Stimulated activated CD8-positive, alpha-beta memory T cell treated with anti-CD3 and anti-CD28 coated beads, Interleukin-12 subunit alpha, Interleukin-12 subunit beta, amount 100 ng/mL, for 4 hours (primary cell): ENCODE results near the gene PDE6A.

ENCODE experiments used
- DNase-seq: peaks from one replicate; pipeline ENCODE4 v3.0.0-alpha.2; 2020; ENCODE audit warnings: low read depth

Gene PDE6A

DNA sequence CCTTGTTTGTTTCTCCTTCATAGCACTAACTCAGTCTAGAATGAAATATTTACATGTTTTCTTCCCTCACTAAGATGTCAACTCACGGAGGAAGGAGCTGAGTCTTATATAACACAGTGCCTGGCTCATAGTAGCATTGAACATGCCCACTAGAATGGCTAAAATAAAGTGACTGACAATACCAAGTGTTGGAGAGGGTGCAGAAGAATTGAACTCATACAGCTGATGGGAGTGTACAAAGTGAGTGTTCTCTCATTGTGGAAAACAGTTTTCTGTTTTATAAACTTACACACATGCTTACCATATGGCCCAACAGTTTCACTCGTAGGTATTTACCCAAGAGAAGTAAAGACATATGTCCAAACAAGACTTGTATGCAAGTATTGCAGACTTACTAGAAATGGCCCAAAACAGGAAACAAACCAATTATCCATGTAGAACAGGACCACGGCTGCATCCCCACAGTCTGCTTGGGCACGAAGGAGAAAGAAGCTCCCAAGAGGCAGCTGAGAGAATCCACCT, 127.0 kb downstream of the PDE6A start:
- no peak for DNase-seq

DNA sequence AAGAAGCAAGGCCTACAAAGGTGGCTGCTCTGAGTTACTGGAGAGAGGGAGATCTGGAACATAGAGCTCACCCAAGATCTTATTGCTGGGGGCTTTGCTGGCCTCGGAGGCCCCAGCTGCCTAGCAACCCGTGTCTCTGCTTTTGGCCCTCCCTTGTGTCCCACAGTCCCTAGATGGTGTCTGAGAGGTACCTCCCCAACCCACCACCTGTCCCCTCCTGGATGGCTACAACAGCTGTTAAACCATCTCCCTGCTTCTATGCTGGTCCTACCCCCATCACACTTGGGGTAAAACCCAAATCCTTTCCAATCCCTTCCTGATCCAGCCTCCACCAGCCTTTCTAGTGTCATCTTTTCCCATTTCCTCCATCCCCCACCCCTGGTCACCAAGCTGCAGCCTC, 127.9 kb downstream of the PDE6A start:
- no peak for DNase-seq

DNA sequence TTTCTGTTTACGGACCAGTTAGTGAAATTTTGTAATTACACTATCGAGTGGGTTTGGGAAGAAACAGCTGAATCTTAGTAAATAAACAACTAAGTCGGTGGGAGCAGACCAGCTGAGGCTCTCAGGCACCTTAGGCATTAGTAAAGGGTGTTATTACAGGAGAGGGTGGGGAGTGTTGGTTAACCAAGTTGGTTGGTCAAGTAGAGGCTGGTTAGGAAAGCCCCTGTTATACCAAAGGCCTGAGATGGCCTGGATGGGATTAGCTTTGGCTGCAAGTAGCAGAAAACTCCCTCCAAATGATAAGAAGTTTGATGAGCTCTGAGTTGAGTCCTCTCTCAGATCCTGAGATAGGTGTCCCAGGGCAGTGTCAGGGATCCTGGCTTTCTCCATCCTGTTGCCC, 133.1 kb downstream of the PDE6A start:
- DNase-seq = no peak

DNA sequence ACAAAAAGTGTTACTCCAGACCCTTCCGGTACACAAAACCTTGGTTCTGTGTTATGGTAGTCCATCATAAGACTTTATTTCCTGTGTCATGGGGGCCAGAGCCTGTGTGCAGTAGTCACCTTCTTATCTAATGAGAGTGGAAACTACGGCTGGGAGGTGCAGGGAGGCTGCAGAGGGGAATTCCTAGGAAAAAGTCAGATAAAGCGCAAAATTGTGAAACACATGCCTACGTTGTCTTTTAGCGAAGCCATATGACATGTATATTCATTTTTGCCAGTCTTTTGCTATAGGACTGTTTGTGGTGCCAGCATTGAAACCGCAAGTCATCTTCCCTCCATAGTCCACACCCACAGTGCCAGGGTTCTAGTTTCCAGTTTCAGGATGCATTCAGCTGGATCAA, 133.7 kb downstream of the PDE6A start:
- DNase-seq = no peak

DNA sequence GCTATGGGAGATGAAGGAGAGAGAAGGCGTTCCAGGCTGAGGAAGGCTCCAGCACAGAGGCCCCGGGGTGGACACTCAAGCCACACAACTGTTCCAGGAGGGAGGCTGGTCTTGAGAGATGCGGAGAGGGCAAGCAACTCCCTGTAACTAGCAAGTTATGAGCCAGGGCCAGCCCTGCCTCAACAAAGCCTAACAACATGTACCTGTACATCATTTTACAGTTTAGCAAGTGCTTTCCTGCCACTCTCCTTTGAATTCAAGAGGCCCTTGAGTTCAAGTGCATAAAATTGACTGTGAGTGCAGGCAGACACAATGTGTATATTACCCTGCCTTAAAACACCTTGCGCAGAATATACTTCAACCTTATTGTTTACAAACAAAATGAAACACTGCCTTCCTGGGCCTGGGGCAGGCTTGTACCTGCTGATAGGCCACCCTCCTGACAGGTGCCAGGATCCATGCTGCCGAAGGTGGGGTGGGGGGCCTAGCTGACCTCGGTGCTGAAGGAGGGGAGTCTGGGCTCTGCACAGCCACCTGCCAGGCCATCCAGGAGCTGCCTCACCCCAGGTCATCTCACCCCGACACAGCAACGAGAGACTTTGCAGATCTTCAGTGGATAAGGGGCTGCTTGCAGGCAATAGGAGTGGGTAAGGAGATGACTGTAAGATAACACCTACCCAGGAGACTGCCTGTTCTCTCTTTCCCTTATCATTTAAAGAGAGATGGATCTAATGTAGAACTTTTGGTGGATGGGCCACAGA, 134.5 kb downstream of the PDE6A start:
- no peak for DNase-seq

DNA sequence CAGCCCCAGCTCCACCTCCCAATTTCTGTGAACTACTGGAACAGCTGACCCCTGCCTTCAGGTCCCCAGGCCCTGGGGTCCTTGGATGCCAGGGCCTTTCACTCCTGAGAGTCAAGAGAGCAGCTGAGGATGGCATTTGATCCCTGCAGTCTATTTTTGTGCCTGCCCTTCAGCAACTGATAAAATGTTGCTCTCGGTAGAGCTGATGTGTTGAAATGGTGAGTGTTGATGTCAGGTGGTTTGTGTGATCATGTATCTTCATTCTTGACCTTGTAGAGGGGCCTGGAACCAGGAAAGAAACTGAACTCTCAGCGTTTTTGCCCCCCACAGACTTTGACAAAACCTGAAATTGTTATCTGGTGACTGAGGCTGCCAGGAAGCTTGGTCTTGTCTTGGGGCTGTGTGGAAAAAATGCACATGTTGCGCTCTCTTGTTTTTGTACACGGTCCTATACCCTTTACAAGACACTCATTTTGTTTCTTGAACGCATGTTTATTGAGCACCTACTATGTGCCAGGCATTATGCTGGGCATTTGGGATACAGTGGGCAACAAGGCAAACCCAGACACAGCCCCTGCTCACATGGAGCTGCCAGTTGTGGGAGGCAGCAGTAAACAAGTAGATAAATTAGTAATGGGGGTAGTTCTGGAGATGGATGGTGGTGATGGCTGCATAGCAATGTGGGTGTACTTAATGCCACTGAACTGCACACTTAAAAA, 136.2 kb downstream of the PDE6A start:
- DNase-seq = no peak
